K562 (cell line): ENCODE measurements around the gene GIMAP1. TPM values are rescaled to one million over a fixed set of nuclear protein-coding genes. Genes with fewer than 3 reads are reported as not detected.

Experiments used
- ATAC-seq: fragments of 200-7000 bp; cut with Tn5 transposase; 3 replicates; pipeline ENCODE4 v1.9.1; 2020; ENCODE audit warnings: moderate library complexity
- BruUV-seq: library from RNA; stranded (reverse); fragments of 400-500 nt; replicated peaks from 2 replicates; lab custom pipeline; 2021; lab: Mats Ljungman, UMichigan
- CTCF ChIA-PET: fragments of 300-600 bp; formaldehyde crosslinking; extraction: SDS; loops from one replicate; lab custom pipeline; 2021; ENCODE audit warnings: low intra/inter-chr PET ratio; lab: Yijun Ruan, JAX
- POLR2A ChIA-PET: fragments of 300-600, 350-650 bp; sonication (Branson Sonifier 250); formaldehyde crosslinking; extraction: SDS; loops from one replicate; lab custom pipeline; 2021; ENCODE audit warnings: antibody characterized with exemption, inconsistent platforms; lab: Yijun Ruan, JAX
- DNase-seq, 4 experiments: peaks; one replicate each; pipeline versions ENCODE4 v3.0.0 to v3.0.0-alpha.2; 2011 to 2018; ENCODE audit warnings: low spot score in 3 of 4, mixed read lengths in 3 of 4; ENCODE audit errors: extremely low read depth in 1 of 4
- FAIRE-seq: peaks from 2 replicates; lab custom pipeline; 2011; peaks lifted over from hg19 to GRCh38; lab: Jason Lieb, UNC
- H2AFZ ChIP-seq: 2 replicates; pipeline ENCODE4 v1.6.0; 2011; ENCODE audit warnings: low read depth, low read length, control low read depth, inconsistent platforms
- H3K27ac ChIP-seq: fragments of 200-600 bp; 3 replicates; pipeline ENCODE4 v1.8.0; 2011; ENCODE audit warnings: low read depth, mild to moderate bottlenecking, control low read depth, inconsistent platforms, low read length, moderate library complexity, mixed read lengths; ENCODE audit errors: extremely low read depth
- H3K27me3 ChIP-seq, 2 experiments: fragments of 300-600 bp in 1 of 2; 2 replicates in 1 of 2; 3 replicates in 1 of 2; pipeline versions ENCODE4 v1.6.0 to v1.8.0; 2011; ENCODE audit warnings: inconsistent platforms in 2 of 2, low read length in 2 of 2, mild to moderate bottlenecking in 1 of 2, mixed read lengths in 1 of 2, moderate library complexity in 1 of 2; ENCODE audit not compliant: control insufficient read depth in 2 of 2, insufficient read depth in 2 of 2
- H3K36me3 ChIP-seq: fragments of 300-600 bp; 3 replicates; pipeline ENCODE4 v1.8.0; 2011; ENCODE audit warnings: mild to moderate bottlenecking, low read length, inconsistent platforms; ENCODE audit not compliant: control insufficient read depth, insufficient read depth
- H3K4me1 ChIP-seq, 2 experiments: fragments of 200-600 bp in 1 of 2; replicated peaks in 1 of 2; 2 replicates in 1 of 2; 3 replicates in 1 of 2; pipeline versions ENCODE4 v1.5.1 to v1.8.0; 2011; ENCODE audit warnings: inconsistent platforms in 2 of 2, low read length in 2 of 2, mild to moderate bottlenecking in 1 of 2, mixed read lengths in 1 of 2, moderate library complexity in 1 of 2; ENCODE audit not compliant: control insufficient read depth in 2 of 2, insufficient read depth in 2 of 2
- H3K4me2 ChIP-seq: 2 replicates; pipeline ENCODE4 v1.6.1; 2011; ENCODE audit warnings: low read length, control low read depth, inconsistent platforms, mixed read lengths; ENCODE audit not compliant: insufficient read depth
- H3K4me3 ChIP-seq: fragments of 200-600 bp; sonication (generic), shearing (Covaris generic); 2 replicates; pipeline ENCODE4 v1.5.1; 2016; ENCODE audit warnings: control low read depth, inconsistent platforms
- H3K79me2 ChIP-seq: fragments of 200-600 bp; 3 replicates; pipeline ENCODE4 v1.8.0; 2011; ENCODE audit warnings: low read length, inconsistent platforms; ENCODE audit not compliant: control insufficient read depth, insufficient read depth
- H3K9ac ChIP-seq, 2 experiments: 2 replicates each; pipeline versions ENCODE4 v1.6.0 to v1.6.1; 2011; ENCODE audit warnings: low read depth in 2 of 2, low read length in 2 of 2, control low read depth in 1 of 2, inconsistent platforms in 1 of 2, mild to moderate bottlenecking in 1 of 2, mixed read lengths in 1 of 2; ENCODE audit not compliant: insufficient read depth in 1 of 2
- H3K9me1 ChIP-seq: one replicate; pipeline ENCODE4 v1.6.0; 2011; ENCODE audit warnings: inconsistent platforms, mild to moderate bottlenecking, low read length, moderate library complexity; ENCODE audit not compliant: control insufficient read depth, insufficient read depth
- H3K9me3 ChIP-seq: replicated peaks from 2 replicates; pipeline ENCODE4 v1.5.1; 2011; ENCODE audit warnings: low read depth, low read length, inconsistent platforms; ENCODE audit not compliant: control insufficient read depth, insufficient read depth
- H4K20me1 ChIP-seq: replicated peaks from 2 replicates; pipeline ENCODE4 v1.6.1; 2011; ENCODE audit warnings: low read length, inconsistent platforms, mixed read lengths; ENCODE audit not compliant: control insufficient read depth, insufficient read depth
- ZBTB7A ChIP-seq: IDR thresholded peaks from 2 replicates; pipeline ENCODE4 v1.6.1; 2011; ENCODE audit warnings: low read depth, mild to moderate bottlenecking, low read length, moderate library complexity, borderline replicate concordance; ENCODE audit not compliant: control insufficient read depth
- WGBS: fragments of 100-300 bp; shearing (Covaris generic); methylation state at CpG from one replicate; pipeline ENCODE4 v1.1.6; 2016; ENCODE audit warnings: low coverage, mixed read lengths; ENCODE audit not compliant: insufficient coverage; ENCODE audit errors: missing lambda C conversion rate; 5-methylcytosine and 5-hydroxymethylcytosine counted together
- in situ Hi-C: fragments of 300-500 bp; cut with MboI; formaldehyde crosslinking; loops from 4 replicates; pipeline ENCODE4 v1.15.0; 2018; ENCODE audit warnings: inconsistent platforms, mixed read lengths
- intact Hi-C: fragments of 100-400 bp; cut with micrococcal nuclease; formaldehyde crosslinking; loops from 2 replicates; pipeline ENCODE4 v1.14.2; 2022
- polyA plus RNA-seq, 8 experiments: library from polyadenylated mRNA; depleted of rRNA in 4 of 8; stranded (reverse) in 5 of 8; unstranded in 3 of 8; fragments of >200 nt; fragmentation: Nextera tagmentation in 2 of 8; fragmentation: Illumina TruSeq in 1 of 8; extraction: Ambion mirVana in 2 of 8; extraction: Trizol in 1 of 8; gene quantifications; 2 replicates each; pipeline versions ENCODE4 v1.2.1 to v1.2.3, GENCODE V29; 2011 to 2014; ENCODE audit warnings: inconsistent platforms in 1 of 8, missing spikeins in 1 of 8
- total RNA-seq, 7 experiments: library from RNA; depleted of rRNA in 6 of 7; stranded (reverse); fragments of >200 nt in 6 of 7; fragmentation: Illumina TruSeq in 2 of 7; extraction: Trizol in 2 of 7; gene quantifications; 2 replicates each; pipeline versions ENCODE4 v1.2.1 to v1.2.3, GENCODE V29; 2011 to 2021; ENCODE audit warnings: low replicate concordance in 1 of 7
- TF ChIP-seq, protein P1 (sequence below), 2 experiments: IDR thresholded peaks; 2 replicates each; pipeline ENCODE4 v1.6.1; 2012; ENCODE audit warnings: improper control_type of control experiment in 2 of 2, low read depth in 2 of 2, low read length in 2 of 2, borderline replicate concordance in 1 of 2
- TF ChIP-seq, protein P2 (sequence below): fragments of 250-450 bp; sonication (Bioruptor Pico); IDR thresholded peaks from 2 replicates; pipeline ENCODE4 v1.5.0; 2021

The GIMAP1 gene
- total and polyA plus RNA-seq, 9 of the 15 experiments (the other 6 are each of a cell fraction or from before 2014, with no cell fraction given) = 0.04 to 0.13 TPM; not detected in 7

DNA sequence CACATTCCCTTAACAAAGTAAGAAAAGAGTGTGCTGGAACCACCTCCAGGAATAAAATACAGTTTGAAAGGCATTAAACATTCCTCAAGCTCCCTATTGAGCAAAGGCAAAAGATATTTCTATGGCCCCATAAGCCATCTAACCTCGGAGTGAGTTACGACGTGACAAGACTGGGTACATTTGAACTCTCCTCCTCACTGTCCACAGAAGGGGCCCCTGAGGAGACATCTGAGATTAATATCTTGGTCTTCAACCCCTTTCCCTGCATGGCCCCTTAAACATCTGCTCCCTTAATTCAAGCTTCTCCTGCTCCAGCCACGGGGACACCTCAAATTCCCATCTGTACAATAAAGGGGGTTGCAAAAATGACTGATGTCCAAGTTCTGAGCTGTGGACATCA, 526 bp downstream of the GIMAP1 start:
- H3K9ac ChIP-seq = no peak overlapping the region
- TF ChIP-seq, protein P1, sequence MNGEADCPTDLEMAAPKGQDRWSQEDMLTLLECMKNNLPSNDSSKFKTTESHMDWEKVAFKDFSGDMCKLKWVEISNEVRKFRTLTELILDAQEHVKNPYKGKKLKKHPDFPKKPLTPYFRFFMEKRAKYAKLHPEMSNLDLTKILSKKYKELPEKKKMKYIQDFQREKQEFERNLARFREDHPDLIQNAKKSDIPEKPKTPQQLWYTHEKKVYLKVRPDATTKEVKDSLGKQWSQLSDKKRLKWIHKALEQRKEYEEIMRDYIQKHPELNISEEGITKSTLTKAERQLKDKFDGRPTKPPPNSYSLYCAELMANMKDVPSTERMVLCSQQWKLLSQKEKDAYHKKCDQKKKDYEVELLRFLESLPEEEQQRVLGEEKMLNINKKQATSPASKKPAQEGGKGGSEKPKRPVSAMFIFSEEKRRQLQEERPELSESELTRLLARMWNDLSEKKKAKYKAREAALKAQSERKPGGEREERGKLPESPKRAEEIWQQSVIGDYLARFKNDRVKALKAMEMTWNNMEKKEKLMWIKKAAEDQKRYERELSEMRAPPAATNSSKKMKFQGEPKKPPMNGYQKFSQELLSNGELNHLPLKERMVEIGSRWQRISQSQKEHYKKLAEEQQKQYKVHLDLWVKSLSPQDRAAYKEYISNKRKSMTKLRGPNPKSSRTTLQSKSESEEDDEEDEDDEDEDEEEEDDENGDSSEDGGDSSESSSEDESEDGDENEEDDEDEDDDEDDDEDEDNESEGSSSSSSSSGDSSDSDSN (IDR thresholded peaks at IDR 0.05; ENCODE audit: borderline replicate concordance in 1 of 2, low read depth in 2 of 2, low read length in 2 of 2) = no peak
- TF ChIP-seq, protein P2, sequence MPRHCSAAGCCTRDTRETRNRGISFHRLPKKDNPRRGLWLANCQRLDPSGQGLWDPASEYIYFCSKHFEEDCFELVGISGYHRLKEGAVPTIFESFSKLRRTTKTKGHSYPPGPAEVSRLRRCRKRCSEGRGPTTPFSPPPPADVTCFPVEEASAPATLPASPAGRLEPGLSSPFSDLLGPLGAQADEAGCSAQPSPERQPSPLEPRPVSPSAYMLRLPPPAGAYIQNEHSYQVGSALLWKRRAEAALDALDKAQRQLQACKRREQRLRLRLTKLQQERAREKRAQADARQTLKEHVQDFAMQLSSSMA = no peak
- TF ChIP-seq ZBTB7A = no peak
- no peak for FAIRE-seq
- H3K9me1 ChIP-seq = no peaks in the 10 kb centered on the region
- H3K36me3 ChIP-seq = no peaks in the 10 kb centered on the region
- H3K27me3 ChIP-seq = peaks cover 35 to 40% of the 10 kb centered on the region in 2 experiments
- no peak for DNase-seq
- BruUV-seq = no TSS peak
- in situ Hi-C loops = no loop called here
- no peaks in the 10 kb centered on the region for H3K79me2 ChIP-seq
- H4K20me1 ChIP-seq = no peaks in the 10 kb centered on the region
- H3K4me2 ChIP-seq = no peak overlapping the region
- H3K4me3 ChIP-seq = no peak overlapping the region
- 0% methylated on average over 4 of the region's 4 CpGs for WGBS
- intact Hi-C loops = no loop called here
- ChIA-PET CTCF (no interaction called here), POLR2A (no interaction called here)
- H3K9me3 ChIP-seq = no peaks in the 10 kb centered on the region
- H3K27ac ChIP-seq = no peak overlapping the region
- peaks cover 0 to 8% of the 10 kb centered on the region in 2 experiments; a peak in 1 of 5 replicates for H3K4me1 ChIP-seq
- H2AFZ ChIP-seq = no peak overlapping the region
- ATAC-seq = no peak
